GM19025 (cell line): ENCODE measurements around the gene NCKAP5L.
"Not testable (repeated sequence)": the region's sequence is repeated elsewhere in the genome, so short reads cannot be mapped to it uniquely, and the experiment has no call there.

Experiments
- ATAC-seq: cut with Tn5 transposase; IDR thresholded peaks from one replicate; pipeline ENCODE4 v1.9.1; 2021; ENCODE audit warnings: mild to moderate bottlenecking, low read depth, moderate library complexity; ENCODE audit not compliant: unreplicated experiment

Gene NCKAP5L

DNA sequence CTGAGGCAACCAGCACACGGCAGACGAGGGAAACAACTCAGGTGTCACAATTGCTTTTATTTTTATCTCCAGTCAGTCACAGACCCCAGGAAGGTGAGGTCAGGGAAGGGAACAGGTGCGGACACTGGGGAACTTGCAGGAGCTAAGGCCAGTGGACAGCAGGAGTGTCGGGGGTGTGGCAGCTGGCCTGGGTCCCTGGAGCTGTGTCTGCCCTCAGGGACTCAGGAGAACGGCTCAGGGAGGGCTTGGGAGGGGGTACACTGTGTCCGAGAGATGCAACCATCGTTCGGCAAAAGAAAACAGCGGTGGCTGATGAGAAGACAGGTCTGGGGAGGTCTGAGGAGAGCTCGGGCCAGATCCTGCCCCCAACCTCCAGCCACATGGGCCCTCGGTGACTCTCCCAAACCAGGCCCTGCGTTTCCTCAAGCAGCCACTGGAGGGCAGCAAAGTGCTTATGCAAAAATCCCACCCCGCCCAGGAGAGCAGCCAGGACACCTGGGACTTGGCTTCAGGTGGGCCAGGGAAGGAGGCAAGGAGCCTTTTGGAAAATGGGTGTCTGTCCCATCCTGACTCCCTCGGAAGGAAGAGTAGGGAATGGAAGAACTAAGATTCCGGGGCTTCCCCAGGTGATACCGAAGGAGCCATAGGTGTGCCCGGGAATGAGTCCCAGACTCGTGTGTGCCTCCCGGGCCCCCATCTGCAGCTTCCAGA lies 38.8 kb upstream of the NCKAP5L start:
- no peak for ATAC-seq

DNA sequence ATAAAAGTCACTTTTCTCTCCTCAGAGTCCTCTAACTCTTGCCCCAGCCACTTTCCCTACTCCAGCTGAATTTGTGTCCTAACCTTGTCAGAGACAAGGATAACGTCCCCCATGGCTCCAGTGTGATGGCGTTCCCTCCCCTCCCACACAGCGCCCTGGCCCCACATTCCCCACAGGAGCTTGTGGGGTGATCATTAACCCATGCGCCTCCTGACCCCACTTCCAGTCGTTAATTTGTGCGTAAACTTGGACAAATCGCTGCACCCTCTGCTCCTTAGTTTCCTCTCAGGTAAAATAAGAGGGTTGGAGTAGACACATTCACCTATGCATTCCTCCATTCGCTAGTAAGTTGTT lies 37.5 kb upstream of the NCKAP5L start:
- ATAC-seq: no peak

DNA sequence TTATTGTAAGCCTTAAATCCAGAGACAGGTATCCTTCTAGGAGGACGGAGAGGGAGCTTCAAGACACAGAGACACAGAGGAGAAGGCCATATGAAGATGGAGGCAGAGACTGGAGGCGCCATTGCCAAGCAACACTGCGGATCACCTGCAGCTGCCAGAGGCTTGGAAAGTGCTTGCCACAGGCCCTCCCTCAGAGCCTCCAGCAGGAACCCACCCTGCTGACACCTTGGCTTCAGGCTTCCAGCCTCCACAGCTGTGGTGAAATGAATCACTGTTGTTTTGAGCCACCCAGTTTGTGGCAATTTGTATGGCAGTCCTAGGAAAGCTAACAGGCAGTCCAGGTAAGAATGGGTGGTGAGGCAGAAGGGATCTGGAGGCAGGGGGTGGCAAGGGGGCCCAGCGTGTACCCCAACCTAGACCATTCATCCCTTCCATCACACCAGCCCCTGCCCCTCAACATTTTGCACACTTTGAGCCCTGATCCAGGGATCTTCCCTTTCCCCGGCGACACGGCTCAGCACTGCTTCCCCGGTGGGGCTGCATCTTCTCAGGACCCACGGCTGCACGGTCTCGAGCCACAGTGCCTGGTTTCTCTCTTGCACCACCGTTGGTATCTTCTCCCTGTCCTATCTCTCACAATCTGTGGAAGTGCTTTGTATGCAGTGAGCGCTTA lies 37.0 kb upstream of the NCKAP5L start:
- no peak for ATAC-seq

DNA sequence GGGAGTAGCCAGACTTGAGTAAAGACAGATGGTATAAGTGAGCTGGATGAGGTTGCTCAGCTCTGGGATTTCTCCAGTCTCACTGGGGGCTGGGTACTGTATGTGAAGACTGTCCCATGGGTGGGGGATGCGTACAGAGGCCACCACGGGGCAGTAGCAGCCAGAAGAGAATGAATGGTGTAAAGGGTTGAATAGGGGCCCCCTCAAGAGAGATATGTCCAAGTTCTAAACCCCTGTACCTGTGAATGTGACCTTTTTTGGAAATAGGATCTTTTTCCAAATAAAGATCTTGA lies 36.5 kb upstream of the NCKAP5L start:
- ATAC-seq: no peak

DNA sequence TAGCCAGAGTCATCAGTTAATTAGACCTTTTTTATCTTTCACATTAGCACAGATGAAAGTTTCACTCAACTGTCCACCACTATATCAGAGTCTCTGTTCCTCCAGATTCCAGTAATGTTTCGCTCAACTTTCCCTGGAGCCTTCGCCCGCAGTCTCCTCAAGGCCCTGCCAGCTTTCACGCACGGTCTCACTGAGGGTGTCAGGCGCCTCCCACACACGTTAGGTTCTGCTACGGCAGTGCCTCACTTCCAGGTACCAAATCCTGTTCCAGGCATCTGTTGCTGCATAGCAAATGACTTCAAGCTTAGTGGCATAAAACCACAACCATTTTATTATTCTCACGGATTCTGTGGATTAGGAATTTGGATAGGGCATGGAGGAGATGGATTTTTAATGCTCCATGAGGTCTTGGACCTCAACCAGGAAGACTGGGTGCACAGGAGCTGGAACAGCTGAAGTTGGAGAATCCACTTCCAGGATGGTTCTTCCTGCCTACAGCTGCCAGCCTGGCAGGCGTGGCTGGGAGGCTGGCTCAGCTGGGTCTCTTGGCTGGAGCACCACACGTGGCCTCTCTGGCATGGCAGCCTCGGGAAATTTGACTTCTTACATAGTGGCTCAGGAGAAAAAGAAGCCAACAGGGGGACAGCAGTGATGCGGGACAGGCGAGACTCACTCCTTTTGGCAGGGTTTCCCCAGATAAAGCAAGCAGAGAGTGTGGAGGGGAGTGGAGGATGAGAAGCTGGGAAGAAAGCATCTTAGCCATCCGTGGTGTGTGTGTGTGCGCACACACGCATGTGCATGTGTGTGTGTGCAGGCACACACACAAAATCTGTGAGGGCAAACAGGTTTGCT lies 36.0 kb upstream of the NCKAP5L start:
- no peak for ATAC-seq

DNA sequence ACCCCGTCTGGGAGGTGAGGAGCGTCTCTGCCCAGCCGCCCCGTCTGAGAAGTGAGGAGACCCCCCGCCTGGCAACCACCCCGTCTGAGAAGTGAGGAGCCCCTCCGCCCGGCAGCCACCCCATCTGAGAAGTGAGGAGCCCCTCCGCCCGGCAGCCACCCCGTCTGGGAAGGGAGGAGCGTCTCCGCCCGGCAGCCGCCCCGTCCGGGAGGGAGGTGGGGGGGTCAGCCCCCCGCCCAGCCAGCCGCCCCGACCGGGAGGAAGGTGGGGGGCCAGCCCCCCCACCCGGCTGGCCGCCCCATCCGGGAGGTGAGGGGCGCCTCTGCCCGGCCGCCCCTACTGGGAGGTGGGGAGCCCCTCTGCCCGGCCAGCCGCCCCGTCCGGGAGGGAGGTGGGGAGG lies 32.7 kb upstream of the NCKAP5L start:
- ATAC-seq: not testable (repeated sequence)

DNA sequence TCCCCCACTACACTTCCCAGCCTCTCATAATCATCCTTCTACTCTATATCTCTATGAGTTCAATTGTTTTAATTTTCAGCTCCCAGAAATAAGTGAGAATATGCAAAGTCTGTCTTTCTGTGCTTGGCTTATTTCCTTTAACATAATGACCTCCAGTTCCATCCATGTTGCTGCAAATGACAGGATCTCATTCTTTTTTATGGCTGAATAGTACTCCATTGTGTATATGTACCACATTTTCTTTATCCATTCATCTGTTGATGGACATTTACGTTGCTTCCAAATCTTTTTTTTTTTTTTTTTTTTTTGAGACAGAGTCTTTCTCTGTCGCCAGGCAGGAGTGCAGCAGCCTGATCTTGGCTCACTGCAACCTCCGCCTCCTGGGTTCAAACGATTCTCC lies 27.7 kb upstream of the NCKAP5L start:
- ATAC-seq: not testable (repeated sequence)

DNA sequence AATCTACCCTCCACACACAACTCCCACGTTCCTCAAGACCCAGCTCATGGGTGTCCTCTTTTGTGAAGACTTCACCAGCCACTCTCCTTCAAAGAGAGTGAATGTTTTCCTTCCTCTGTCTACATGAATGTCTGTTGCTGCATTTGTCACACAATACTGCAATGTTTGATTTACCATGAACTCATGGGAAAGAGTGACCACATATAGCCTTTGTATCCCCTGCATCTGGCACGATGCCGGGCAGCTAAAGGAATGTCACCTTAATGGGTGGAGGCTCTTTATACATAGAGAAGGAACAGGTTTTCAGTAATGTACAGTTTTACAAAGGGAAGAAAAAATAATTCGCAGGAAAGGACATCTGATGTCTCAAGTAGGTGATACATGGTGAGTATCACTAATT lies 26.8 kb upstream of the NCKAP5L start:
- ATAC-seq: no peak

DNA sequence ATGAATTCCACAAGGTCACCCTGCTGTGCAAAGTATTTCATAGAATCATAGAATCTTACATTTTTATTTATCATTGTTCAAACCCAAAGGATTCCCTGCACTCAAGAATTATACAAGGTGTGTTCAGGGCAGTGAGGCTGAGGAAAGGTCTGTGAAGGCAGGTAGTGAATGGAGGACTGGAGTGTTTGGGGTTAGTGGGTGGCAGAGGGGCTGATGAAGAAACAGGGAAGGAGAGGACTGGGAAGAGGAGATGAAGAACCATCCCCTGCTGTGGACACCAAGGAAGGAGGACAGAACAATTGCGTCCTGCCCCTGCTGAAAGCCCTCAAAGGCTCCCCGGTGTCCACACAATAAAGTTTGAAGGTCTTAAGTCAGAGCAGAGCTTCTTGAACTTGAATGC lies 25.5 kb upstream of the NCKAP5L start:
- no peak for ATAC-seq

DNA sequence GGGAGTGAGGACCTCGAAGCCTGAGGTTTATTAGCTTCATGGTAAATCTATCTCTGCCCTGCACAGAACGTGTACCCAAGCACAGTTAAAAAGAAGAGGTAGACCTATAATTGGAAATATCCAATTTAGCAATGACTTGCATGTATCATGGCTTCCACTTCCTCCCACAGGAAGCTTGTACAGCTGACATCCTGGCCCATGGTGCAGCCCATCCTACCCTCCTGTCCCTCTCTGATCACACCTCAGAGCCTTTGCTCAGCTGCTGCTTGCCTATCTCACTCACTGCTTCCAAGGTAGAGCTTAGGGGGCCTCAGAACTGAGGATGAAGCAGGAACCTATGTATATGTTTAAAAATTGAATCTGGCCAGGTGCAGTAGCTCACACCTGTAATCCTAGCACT lies 18.9 kb upstream of the NCKAP5L start:
- no peak for ATAC-seq

DNA sequence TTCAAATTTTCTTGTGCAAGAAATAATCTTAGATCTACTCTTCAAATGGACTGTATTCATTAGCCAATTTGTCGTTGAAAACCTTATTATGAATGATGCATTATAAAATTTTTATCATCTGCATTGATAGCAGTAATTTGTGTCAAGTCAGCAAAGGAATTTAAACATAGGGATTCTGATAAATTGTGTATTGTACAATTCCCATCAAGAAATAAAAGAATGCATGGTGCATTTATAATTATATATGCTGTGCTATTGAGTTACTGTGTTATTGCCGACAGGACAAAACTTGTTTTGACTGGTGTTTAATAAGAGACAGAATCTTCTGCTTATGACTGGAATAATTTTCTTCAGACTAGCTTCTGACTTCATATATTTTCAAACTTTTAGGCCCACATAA lies 17.8 kb upstream of the NCKAP5L start:
- ATAC-seq: no peak

DNA sequence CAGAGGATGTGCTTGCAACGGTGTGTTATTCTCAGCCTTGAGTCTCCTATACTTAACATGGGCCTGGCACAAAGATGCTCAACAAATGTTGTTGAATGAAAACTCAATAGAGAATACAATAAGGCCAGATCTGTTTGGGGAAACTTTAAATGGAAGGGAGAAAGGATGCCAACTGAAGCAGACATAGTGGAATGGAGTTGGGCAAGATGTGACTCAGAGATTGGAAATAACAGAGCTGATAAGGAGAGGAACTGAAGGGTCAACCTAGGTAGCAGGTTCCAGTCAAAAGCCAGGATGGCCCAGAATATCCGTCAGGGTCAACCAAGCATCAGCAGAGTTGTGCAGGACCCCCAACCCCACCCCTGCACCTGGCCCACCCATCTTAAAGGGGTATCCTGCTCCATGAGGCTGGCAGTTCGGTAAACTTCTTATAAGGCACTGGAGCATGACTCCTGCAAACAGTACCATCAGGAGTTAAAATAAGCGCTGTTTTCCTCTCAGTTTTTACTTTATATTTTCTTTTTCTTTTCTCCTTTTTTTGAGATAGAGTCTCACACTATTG lies 15.7 kb upstream of the NCKAP5L start:
- no peak for ATAC-seq

DNA sequence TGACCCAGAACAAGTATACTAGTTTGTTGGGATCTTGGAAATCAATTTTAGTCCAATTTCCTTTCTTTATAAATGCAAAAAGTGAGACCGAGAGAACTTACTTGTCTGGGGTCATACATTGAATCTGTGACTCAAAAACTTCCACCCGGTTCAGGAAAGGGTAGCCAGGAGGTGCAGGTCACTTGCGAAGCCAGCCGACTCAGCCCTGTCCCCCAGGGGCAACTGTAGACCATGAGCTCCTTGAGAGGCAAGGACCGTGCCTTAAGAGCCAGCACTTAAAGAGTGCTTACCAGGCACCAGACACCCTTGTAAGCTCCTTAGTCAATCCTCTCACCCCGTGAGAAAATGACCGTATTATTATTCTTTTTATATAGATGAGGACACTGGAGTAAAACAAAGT lies 15.2 kb upstream of the NCKAP5L start:
- no peak for ATAC-seq

DNA sequence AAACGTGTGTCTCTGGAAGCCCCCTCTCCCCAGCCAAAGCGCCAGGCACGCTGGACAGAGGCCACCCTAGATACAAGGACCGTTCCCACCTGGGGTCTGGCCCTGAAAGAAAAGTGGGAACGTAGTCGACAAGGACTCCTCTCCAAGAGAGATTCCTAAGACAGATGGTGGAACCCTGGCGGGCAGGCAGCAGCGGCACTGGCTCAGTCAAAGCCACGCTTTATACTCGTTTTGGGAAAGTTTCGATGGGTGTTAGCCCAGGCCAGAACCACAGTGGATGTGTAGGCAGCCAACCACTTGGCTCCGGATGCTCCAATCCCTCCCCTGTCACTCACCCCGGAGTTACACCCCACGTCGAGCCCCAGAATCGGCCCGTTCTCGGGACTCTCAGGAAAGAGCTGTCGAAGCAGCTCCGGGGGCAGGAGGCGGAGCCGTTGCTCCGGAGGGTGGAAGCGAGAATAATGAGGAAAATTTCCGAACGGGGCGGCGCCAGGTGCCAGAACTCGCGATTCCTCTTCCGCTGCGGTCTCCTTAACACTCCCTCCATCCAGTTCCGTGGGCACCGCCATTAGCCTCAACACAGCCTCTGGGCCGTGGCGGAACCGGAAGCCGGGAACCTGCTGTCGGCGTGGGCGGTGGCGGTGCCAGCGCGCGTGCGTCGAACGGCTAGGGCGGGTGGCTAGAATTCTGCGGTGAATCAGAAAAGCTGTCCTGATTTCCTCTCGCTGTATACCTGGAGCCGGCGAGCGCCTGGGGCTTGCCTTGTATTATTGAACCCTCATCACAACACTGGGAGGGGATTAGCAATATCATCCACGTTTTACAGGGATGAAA lies 14.5 kb upstream of the NCKAP5L start, which contains the start of gene BCDIN3D:
Gene BCDIN3D, minus strand, starts transcription at position 588 of the 834 bp plus-strand sequence. Its CDS starts 19 bp downstream, at position 569.
- ATAC-seq: peak; percentile 85

DNA sequence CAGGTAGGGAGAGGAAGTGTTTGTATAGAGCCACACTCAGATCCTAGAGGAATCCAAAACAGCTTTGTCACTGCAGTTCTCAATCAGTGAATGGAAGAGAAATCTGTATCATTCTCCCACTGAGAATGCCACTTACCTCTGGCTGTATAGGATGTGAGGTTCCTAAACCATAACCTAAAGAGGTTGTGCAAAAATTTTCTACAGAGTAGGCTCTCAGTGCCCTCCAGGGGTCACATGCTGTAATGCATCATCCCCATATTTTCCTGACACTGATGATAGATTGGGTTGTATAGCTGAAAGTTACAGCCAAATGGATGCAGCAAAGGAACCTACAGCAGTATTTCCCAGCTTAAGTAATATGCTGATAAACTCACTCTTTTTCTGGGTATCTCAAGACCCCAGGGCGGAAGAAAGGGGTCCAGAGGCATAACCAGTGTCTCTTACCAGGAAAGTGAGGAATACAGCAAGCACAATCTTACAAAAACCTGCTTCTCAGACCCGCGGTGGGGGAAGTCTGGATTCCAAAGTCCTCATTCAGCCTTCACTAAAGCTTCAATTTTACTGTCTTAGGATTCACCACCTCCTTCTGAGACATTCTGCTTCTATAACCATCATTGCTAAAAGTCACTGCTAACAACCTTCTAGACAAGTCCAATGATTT lies 10.9 kb upstream of the NCKAP5L start:
- ATAC-seq: no peak

DNA sequence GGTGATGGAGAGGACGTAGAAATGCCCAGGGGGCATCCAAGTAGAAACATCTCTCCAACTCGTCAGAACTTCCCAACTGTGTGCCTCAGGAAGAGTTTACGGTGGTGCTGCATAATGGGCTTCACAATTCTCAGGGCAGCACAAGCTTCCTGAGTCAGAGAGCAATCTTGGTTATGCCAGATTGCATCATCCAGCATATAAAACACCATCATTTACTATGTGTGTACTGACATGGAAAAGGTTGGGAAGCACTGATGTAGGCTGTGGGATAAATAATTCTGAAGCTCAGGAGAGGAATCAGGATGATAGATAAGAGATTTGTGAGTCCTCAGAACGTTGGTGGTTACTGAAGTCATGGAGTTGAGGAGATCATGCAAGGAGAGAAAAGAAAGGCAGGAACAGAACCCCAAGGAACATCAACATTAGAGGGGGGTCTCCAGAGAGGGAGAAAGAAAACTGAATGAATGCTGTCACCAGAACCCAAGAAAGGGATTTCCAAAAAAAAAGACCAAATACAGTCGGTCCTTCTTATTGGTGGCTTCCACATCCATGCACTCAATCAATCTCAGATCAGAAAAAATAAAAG lies 4.7 kb upstream of the NCKAP5L start:
- ATAC-seq: no peak

DNA sequence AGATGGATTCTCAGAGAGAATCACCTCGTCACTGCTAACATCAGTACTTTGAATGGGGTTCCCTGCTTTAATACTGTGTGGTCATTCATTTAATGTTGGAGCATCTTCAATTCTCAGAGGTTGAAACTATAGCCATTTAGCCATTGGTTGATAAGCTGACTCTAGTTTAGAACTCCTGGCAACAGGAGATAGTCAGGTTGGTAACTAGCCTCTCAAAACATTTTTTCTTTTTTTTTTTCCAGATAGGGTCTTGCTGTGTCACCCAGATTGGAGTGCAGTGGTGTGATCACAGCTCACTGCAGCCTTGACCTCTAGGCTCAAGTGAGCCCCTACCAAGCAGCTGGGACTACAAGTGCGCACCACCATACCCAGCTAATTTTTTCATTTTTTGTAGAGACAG lies 3.5 kb upstream of the NCKAP5L start:
- ATAC-seq: no peak

DNA sequence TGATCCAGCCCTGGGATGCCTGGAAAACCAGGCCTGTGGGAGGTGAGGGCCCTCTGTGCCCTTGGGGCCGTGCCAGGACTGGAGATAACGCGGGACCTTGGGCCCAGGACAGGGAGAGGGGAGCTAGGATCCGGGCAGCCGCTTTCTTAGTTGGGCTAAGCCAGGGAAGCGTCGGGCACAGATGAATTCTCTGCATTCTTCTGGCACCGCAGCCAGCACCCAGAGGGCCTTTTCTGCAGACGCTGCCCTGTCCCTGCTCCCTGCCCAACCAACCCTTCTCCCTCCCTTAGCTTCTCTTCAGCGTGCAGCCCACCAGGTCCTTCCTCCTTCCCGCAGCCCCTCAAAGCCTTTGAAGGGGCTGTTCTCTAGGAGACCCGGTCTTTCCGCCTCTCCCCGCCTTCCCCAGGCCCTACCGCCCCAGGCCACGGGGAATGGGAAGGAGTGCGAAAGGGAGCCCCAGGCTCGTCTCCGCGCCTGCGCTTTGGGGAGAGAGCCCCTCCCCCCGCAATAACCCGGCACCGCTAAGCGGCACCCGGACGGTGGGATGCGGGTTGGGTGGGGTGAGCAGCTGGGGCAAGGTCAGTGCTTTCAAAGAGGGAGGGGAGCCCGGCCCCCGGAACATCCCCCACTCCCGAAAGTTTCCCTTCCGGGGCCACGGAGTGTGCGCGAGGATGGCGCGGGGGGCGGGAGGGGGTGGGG lies 663 bp downstream of the NCKAP5L start:
- no peak for ATAC-seq

DNA sequence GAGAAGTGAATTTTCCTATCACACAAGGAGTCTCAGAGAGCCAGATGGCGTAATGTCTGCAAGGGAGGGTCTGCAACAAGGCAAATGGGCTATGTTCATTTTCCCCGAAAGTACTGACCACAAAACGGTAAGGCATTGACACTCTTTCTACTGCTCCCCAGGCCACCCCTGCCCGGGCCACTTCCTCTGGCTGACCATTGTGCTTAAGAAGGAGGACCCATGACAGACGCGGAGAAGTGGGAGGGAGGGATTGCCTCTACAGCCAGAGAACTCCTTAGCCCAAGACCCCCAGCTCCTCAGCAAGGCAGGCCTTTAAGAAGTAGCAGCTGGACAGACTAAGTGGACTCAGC lies 1.2 kb downstream of the NCKAP5L start:
- ATAC-seq: no peak
